K562 (cell line): ENCODE data around the gene PRKCQ. TPM values are rescaled to one million over a fixed set of nuclear protein-coding genes. Genes with fewer than 3 reads are reported as not detected.

ENCODE experiments used
- BCLAF1 ChIP-seq, 2 experiments: fragments of 450-650 bp in 1 of 2; IDR thresholded peaks; 2 replicates each; pipeline ENCODE4 v1.6.1; 2011 to 2017; ENCODE audit warnings: low read depth in 2 of 2, antibody characterized with exemption in 1 of 2, borderline replicate concordance in 1 of 2, low read length in 1 of 2, mild to moderate bottlenecking in 1 of 2, mixed read lengths in 1 of 2; ENCODE audit not compliant: control insufficient read depth in 1 of 2
- COPS2 ChIP-seq: fragments of 450-650 bp; conservative IDR thresholded peaks from 2 replicates; pipeline ENCODE4 v1.6.1; 2016; ENCODE audit warnings: mild to moderate bottlenecking, moderate library complexity
- ETV6 ChIP-seq, 3 experiments: fragments of 150-350 bp in 1 of 3; sonication (generic) in 1 of 3; formaldehyde crosslinking in 1 of 3; IDR thresholded peaks; 2 replicates each; pipeline versions ENCODE4 v1.6.1 to v1.8.0; 2014 to 2022; ENCODE audit warnings: borderline replicate concordance in 2 of 3, low read depth in 2 of 3, antibody characterized with exemption in 1 of 3, low read length in 1 of 3, mild to moderate bottlenecking in 1 of 3, missing genetic modification reagents in 1 of 3
- HDGF ChIP-seq: fragments of 450-650 bp; IDR thresholded peaks from 2 replicates; pipeline ENCODE4 v1.6.1; 2016
- HNRNPL ChIP-seq: fragments of 200-400 bp; formaldehyde crosslinking; IDR thresholded peaks from 2 replicates; pipeline ENCODE4 v1.6.1; 2017; ENCODE audit warnings: low read depth, mild to moderate bottlenecking, low read length
- L3MBTL2 ChIP-seq: fragments of 450-650 bp; IDR thresholded peaks from 2 replicates; pipeline ENCODE4 v1.6.1; 2016; ENCODE audit warnings: mild to moderate bottlenecking, moderate library complexity
- LCOR ChIP-seq: sonication (generic); formaldehyde crosslinking; IDR thresholded peaks from 2 replicates; pipeline ENCODE4 v1.8.0; 2022; ENCODE audit warnings: mild to moderate bottlenecking, missing genetic modification reagents
- MAFF ChIP-seq: IDR thresholded peaks from 2 replicates; pipeline ENCODE4 v1.6.1; 2012; ENCODE audit warnings: low read length, improper control_type of control experiment
- MBD1 ChIP-seq: fragments of 250-450 bp; sonication (Bioruptor Pico); IDR thresholded peaks from 2 replicates; pipeline ENCODE4 v1.8.0; 2022; ENCODE audit warnings: inconsistent platforms
- MCM2 ChIP-seq: fragments of 450-650 bp; IDR thresholded peaks from 2 replicates; pipeline ENCODE4 v1.6.1; 2017; ENCODE audit warnings: low read depth, mild to moderate bottlenecking
- NCOA6 ChIP-seq: fragments of 450-650 bp; IDR thresholded peaks from 2 replicates; pipeline ENCODE4 v1.6.1; 2017; ENCODE audit warnings: mild to moderate bottlenecking
- NFE2 ChIP-seq: IDR thresholded peaks from 2 replicates; pipeline ENCODE4 v1.6.1; 2014; ENCODE audit warnings: antibody characterized with exemption, low read depth
- PHF8 ChIP-seq: fragments of 200-600 bp; sonication (generic); IDR thresholded peaks from 2 replicates; pipeline ENCODE4 v1.6.1; 2012; ENCODE audit warnings: mixed run types, mild to moderate bottlenecking, inconsistent platforms, low read length, moderate library complexity, borderline replicate concordance
- SIX5 ChIP-seq, 2 experiments: IDR thresholded peaks; 2 replicates each; pipeline ENCODE4 v1.6.1; 2011; ENCODE audit warnings: low read length in 2 of 2, borderline replicate concordance in 1 of 2, low read depth in 1 of 2, mild to moderate bottlenecking in 1 of 2, moderate library complexity in 1 of 2; ENCODE audit not compliant: insufficient read depth in 1 of 2
- SRSF1 ChIP-seq: fragments of 200-400 bp; formaldehyde crosslinking; IDR thresholded peaks from 2 replicates; pipeline ENCODE4 v1.6.1; 2017; ENCODE audit warnings: mild to moderate bottlenecking, low read depth, low read length, moderate library complexity
- SRSF9 ChIP-seq: fragments of 200-400 bp; formaldehyde crosslinking; IDR thresholded peaks from 2 replicates; pipeline ENCODE4 v1.6.1; 2017; ENCODE audit warnings: low read depth, low read length, borderline replicate concordance
- TAF1 ChIP-seq: IDR thresholded peaks from 2 replicates; pipeline ENCODE4 v1.6.1; 2011; ENCODE audit warnings: mild to moderate bottlenecking, low read length, moderate library complexity; ENCODE audit not compliant: insufficient read depth, control insufficient read depth, severe bottlenecking; ENCODE audit errors: extremely low read depth
- TAL1 ChIP-seq: fragments of 450-650 bp; IDR thresholded peaks from 2 replicates; pipeline ENCODE4 v1.6.1; 2016; ENCODE audit warnings: mild to moderate bottlenecking
- TFAM ChIP-seq: fragments of 250-450 bp; sonication (Bioruptor Pico); conservative IDR thresholded peaks from 2 replicates; pipeline ENCODE4 v1.5.0; 2021; ENCODE audit warnings: mild to moderate bottlenecking, moderate library complexity
- TRIM28 ChIP-seq: fragments of 450-650 bp; IDR thresholded peaks from 2 replicates; pipeline ENCODE4 v1.6.1; 2017
- VEZF1 ChIP-seq: fragments of 200-800 bp; sonication (Bioruptor generic); IDR thresholded peaks from 2 replicates; pipeline ENCODE4 v1.6.1; 2017; ENCODE audit warnings: missing genetic modification characterization, missing compliant biosample characterization
- ZNF143 ChIP-seq: sonication (generic); formaldehyde crosslinking; IDR thresholded peaks from 2 replicates; pipeline ENCODE4 v1.9.0; 2022; ENCODE audit warnings: mild to moderate bottlenecking, missing genetic modification reagents
- ZNF174 ChIP-seq: fragments of 250-450 bp; sonication (Bioruptor Pico); IDR thresholded peaks from 2 replicates; pipeline ENCODE4 v1.4.0; 2020; ENCODE audit warnings: mild to moderate bottlenecking
- ZNF444 ChIP-seq: fragments of 250-450 bp; sonication (Bioruptor Pico); IDR thresholded peaks from 2 replicates; pipeline ENCODE4 v1.4.0; 2020; ENCODE audit warnings: mild to moderate bottlenecking, moderate library complexity
- ZNF778 ChIP-seq: fragments of 450-650 bp; formaldehyde crosslinking; IDR thresholded peaks from 2 replicates; pipeline ENCODE4 v1.4.0; 2020; ENCODE audit warnings: mild to moderate bottlenecking, moderate library complexity
- polyA plus RNA-seq, 8 experiments: library from polyadenylated mRNA; depleted of rRNA in 4 of 8; stranded (reverse) in 5 of 8; unstranded in 3 of 8; fragments of >200 nt; fragmentation: Nextera tagmentation in 2 of 8; fragmentation: Illumina TruSeq in 1 of 8; extraction: Ambion mirVana in 2 of 8; extraction: Trizol in 1 of 8; gene quantifications; 2 replicates each; pipeline versions ENCODE4 v1.2.1 to v1.2.3, GENCODE V29; 2011 to 2014; ENCODE audit warnings: inconsistent platforms in 1 of 8, missing spikeins in 1 of 8
- total RNA-seq, 7 experiments: library from RNA; depleted of rRNA in 6 of 7; stranded (reverse); fragments of >200 nt in 6 of 7; fragmentation: Illumina TruSeq in 2 of 7; extraction: Trizol in 2 of 7; gene quantifications; 2 replicates each; pipeline versions ENCODE4 v1.2.1 to v1.2.3, GENCODE V29; 2011 to 2021; ENCODE audit warnings: low replicate concordance in 1 of 7

Gene PRKCQ
- total and polyA plus RNA-seq, 9 of the 15 experiments (the other 6 are each of a cell fraction or from before 2014, with no cell fraction given), result 4.4 to 23.3 (median 14.6) TPM

- TF ChIP-seq TAF1 (peak; percentile 69), COPS2 (no peak), LCOR (CRISPR knock-in tag) (no peak), MCM2 (no peak), ZNF778 (CRISPR knock-in tag) (no peak), HDGF (no peak), ETV6 (IDR thresholded peaks at IDR 0.05; ENCODE audit: borderline replicate concordance in 1 of 2, low read depth in 2 of 2, low read length in 1 of 2) (0 out of 4 replicates have a peak, but pooled peaks of 1 of the 2 experiments have one; percentile 10), ETV6 (CRISPR knock-in tag; IDR thresholded peaks at IDR 0.05; ENCODE audit: borderline replicate concordance) (no peak), NCOA6 (no peak), MBD1 (no peak), ZNF143 (CRISPR knock-in tag) (no peak), TFAM (no peak), PHF8 (no peak; the same call in 1 of the 2 replicates), HNRNPL (no peak), SRSF9 (no peak), BCLAF1 (IDR thresholded peaks at IDR 0.05; ENCODE audit: borderline replicate concordance in 1 of 2, control insufficient read depth in 1 of 2, low read depth in 2 of 2, low read length in 1 of 2) (no peak), L3MBTL2 (no peak), NFE2 (peak; percentile 92), TRIM28 (no peak), ZNF444 (no peak), SRSF1 (no peak), SIX5 (IDR thresholded peaks at IDR 0.05; ENCODE audit: borderline replicate concordance in 1 of 2, insufficient read depth in 1 of 2, low read depth in 1 of 2, low read length in 2 of 2) (no peak), TAL1 (no peak), MAFF (peak; percentile 70), ZNF174 (CRISPR knock-in tag) (no peak), VEZF1 (no peak)
These were observed 1.7 kb upstream of the PRKCQ start (continued) for GRCh38 chr10:6581778-6582228.
